ENCODE results near the gene FAM118A.

DNA sequence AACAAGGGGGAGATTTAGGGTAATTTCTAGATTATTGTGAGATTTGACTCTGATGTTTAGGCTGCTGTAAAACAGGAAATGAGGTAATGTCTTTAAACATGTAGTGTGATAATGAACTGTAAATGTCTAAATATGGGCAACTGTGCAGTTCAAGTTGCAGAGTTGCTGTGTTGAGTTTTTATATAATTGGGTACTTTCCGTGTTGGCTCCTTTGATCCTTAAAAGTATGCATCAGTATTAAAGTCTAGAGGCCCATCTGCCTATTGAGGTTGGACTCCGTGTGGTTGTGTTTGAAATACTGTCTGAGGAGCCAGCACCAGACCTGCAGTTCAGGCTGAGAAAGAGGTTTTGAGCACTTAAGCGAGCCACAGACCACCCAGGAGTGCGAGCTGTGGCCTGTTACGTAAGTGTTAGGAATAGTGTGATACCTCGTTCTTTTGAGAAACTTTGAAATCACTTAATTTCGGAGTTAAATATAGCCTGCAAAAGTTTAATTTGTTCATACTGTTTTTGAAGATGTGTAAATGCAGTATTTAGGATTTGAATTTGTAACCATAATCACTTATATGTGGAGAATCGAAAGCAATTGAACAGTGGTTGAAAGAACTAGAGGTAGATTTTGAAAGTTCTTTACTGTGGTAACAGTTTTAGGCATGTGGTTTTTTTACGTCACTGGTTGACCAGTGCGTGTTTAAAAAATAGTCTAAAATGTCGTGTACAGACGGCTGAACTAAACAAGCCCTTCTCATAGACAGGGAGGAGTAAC is 9.0 kb downstream of the FAM118A start:
- TF ChIP-seq CTCF (IDR thresholded peaks at IDR 0.05) (no peak), POLR2AphosphoS5 (IDR thresholded peaks at IDR 0.05) (no peak)

All from breast epithelium (tissue), 3 donors.